Keratinocyte (primary cell): ENCODE data around the gene GTF2IRD1. TPM values are rescaled to one million over a fixed set of nuclear protein-coding genes. Genes with fewer than 3 reads are reported as not detected.
A peak's percentile ranks its signal among the peaks of the same experiment; 100 is the strongest.

ENCODE experiments used
- DNase-seq: peaks from one replicate; pipeline ENCODE4 v3.0.0-alpha.2; 2011; ENCODE audit warnings: low read depth, missing footprints, low spot score
- FAIRE-seq: peaks from 2 replicates; lab custom pipeline; 2011; peaks lifted over from hg19 to GRCh38; lab: Jason Lieb, UNC
- H2AFZ ChIP-seq: 2 replicates; pipeline ENCODE4 v1.6.0; 2012; ENCODE audit warnings: low read length, control low read depth, inconsistent platforms; ENCODE audit not compliant: control insufficient read depth
- H3K27ac ChIP-seq: 2 replicates; pipeline ENCODE4 v1.5.1; 2011; ENCODE audit warnings: low read length; ENCODE audit not compliant: control insufficient read depth, insufficient read depth
- H3K27me3 ChIP-seq: 3 replicates; pipeline ENCODE4 v1.6.0; 2011; ENCODE audit warnings: low read length; ENCODE audit not compliant: control insufficient read depth, insufficient read depth; ENCODE audit errors: extremely low read depth
- H3K36me3 ChIP-seq, 2 experiments: 2 replicates in 1 of 2; 3 replicates in 1 of 2; pipeline ENCODE4 v1.5.1; 2011; ENCODE audit warnings: low read length in 2 of 2, mild to moderate bottlenecking in 1 of 2; ENCODE audit not compliant: control insufficient read depth in 2 of 2, insufficient read depth in 2 of 2; ENCODE audit errors: extremely low read depth in 1 of 2
- H3K4me1 ChIP-seq: 3 replicates; pipeline ENCODE4 v1.5.1; 2011; ENCODE audit warnings: low read length; ENCODE audit not compliant: control insufficient read depth, insufficient read depth; ENCODE audit errors: extremely low read depth
- H3K4me2 ChIP-seq: 3 replicates; pipeline ENCODE4 v1.6.0; 2011; ENCODE audit warnings: low read depth, low read length; ENCODE audit not compliant: control insufficient read depth, insufficient read depth; ENCODE audit errors: extremely low read depth
- H3K4me3 ChIP-seq, 3 experiments: fragments of 200-600 bp in 1 of 3; sonication (generic) in 1 of 3; 2 replicates in 2 of 3; 3 replicates in 1 of 3; pipeline ENCODE4 v1.5.1; 2011 to 2016; ENCODE audit warnings: low read length in 3 of 3, mild to moderate bottlenecking in 3 of 3, control low read depth in 2 of 3, inconsistent platforms in 1 of 3, low read depth in 1 of 3, mixed read lengths in 1 of 3, mixed run types in 1 of 3, moderate library complexity in 1 of 3; ENCODE audit not compliant: control insufficient read depth in 2 of 3, insufficient read depth in 2 of 3; ENCODE audit errors: extremely low read depth in 1 of 3
- H3K79me2 ChIP-seq: 2 replicates; pipeline ENCODE4 v1.6.0; 2012; ENCODE audit warnings: low read length; ENCODE audit not compliant: control insufficient read depth, insufficient read depth
- H3K9ac ChIP-seq: 3 replicates; pipeline ENCODE4 v1.6.0; 2011; ENCODE audit warnings: low read length; ENCODE audit not compliant: control insufficient read depth, insufficient read depth; ENCODE audit errors: extremely low read depth
- H3K9me1 ChIP-seq: 3 replicates; pipeline ENCODE4 v1.6.0; 2011; ENCODE audit warnings: low read length; ENCODE audit not compliant: control insufficient read depth, insufficient read depth; ENCODE audit errors: extremely low read depth
- H3K9me3 ChIP-seq: 2 replicates; pipeline ENCODE4 v1.5.1; 2012; ENCODE audit warnings: low read depth, low read length; ENCODE audit not compliant: control insufficient read depth
- H4K20me1 ChIP-seq: 3 replicates; pipeline ENCODE4 v1.6.0; 2011; ENCODE audit warnings: low read length; ENCODE audit not compliant: control insufficient read depth, insufficient read depth; ENCODE audit errors: extremely low read depth
- CTCF ChIP-seq, 3 experiments: IDR thresholded peaks in 1 of 3; conservative IDR thresholded peaks in 1 of 3; optimal IDR thresholded peaks in 1 of 3; 2 replicates in 2 of 3; 3 replicates in 1 of 3; pipeline versions ENCODE3 to v1.5.1; 2011; ENCODE audit warnings: low read length in 3 of 3, mild to moderate bottlenecking in 3 of 3, moderate library complexity in 2 of 3, control low read depth in 1 of 3, inconsistent platforms in 1 of 3; ENCODE audit not compliant: insufficient read depth in 2 of 3; ENCODE audit errors: extremely low read depth in 1 of 3
- EZH2 ChIP-seq: IDR thresholded peaks from one replicate; pipeline ENCODE4 v1.6.1; 2012; ENCODE audit warnings: inconsistent platforms, mild to moderate bottlenecking, low read length, moderate library complexity
- dilution Hi-C: fragments of 300-500 bp; cut with MboI; formaldehyde crosslinking; loops from one replicate; pipeline ENCODE4 v1.7.0; 2020; ENCODE audit warnings: low sequenced_read_pairs; ENCODE audit not compliant: extremely low pct_ligation_motif_present
- polyA plus RNA-seq, 5 experiments: library from polyadenylated mRNA; depleted of rRNA in 3 of 5; stranded (reverse) in 3 of 5; stranded (forward) in 1 of 5; unstranded in 1 of 5; fragments of >200 nt; gene quantifications; 1 replicate in 1 of 5; 2 replicates in 3 of 5; 3 replicates in 1 of 5; pipeline versions ENCODE4 v1.2.1 to v1.2.3, GENCODE V29; 2011 to 2012; ENCODE audit warnings: missing spikeins in 2 of 5, low read depth in 1 of 5, low replicate concordance in 1 of 5

GTF2IRD1 gene
- polyA plus RNA-seq, 1 donor (not counting 4 experiments of a cell fraction or from before 2014, with no cell fraction given), result 19.4 TPM

GRCh38 chr7:74449144-74449543 is 4.6 kb upstream of the GTF2IRD1 start:
- Histone ChIP-seq H2AFZ (no peak overlapping the region), H4K20me1 (no peaks in the 10 kb centered on the region), H3K79me2 (no peaks in the 10 kb centered on the region), H3K9me3 (no peaks in the 10 kb centered on the region), H3K27me3 (no peaks in the 10 kb centered on the region), H3K9ac (no peak overlapping the region), H3K4me1 (peaks cover 13% of the 10 kb centered on the region), H3K4me3 (no peak overlapping the region), H3K27ac (no peak overlapping the region), H3K4me2 (no peak overlapping the region), H3K9me1 (no peaks in the 10 kb centered on the region), H3K36me3 (no peaks in the 10 kb centered on the region)
- DNase-seq (no peak), FAIRE-seq (no peak)
- TF ChIP-seq CTCF (optimal IDR thresholded peaks at IDR 0.05 in 1 of 3, IDR thresholded peaks at IDR 0.05 in 1 of 3, conservative IDR thresholded peaks at IDR 0.05 in 1 of 3; ENCODE audit: extremely low read depth in 1 of 3, insufficient read depth in 2 of 3, low read length in 3 of 3) (no peak), EZH2 (no peak)
- dilution Hi-C loops, result no loop called here

- peaks cover 5% of the 10 kb centered on the region for H3K79me2 ChIP-seq
- no peaks in the 10 kb centered on the region for H4K20me1 ChIP-seq
- dilution Hi-C loops, result no loop called here
- H3K27ac ChIP-seq, result no peak overlapping the region
- H3K4me2 ChIP-seq, result no peak overlapping the region
- DNase-seq (no peak), FAIRE-seq (no peak)
- H3K36me3 ChIP-seq, result no peaks in the 10 kb centered on the region
- TF ChIP-seq CTCF (optimal IDR thresholded peaks at IDR 0.05 in 1 of 3, IDR thresholded peaks at IDR 0.05 in 1 of 3, conservative IDR thresholded peaks at IDR 0.05 in 1 of 3; ENCODE audit: extremely low read depth in 1 of 3, insufficient read depth in 2 of 3, low read length in 3 of 3), result peak; percentile 83 to 88 (median 87)
- no peak for TF ChIP-seq EZH2
- H3K9me3 ChIP-seq, result no peaks in the 10 kb centered on the region
- no peaks in the 10 kb centered on the region for H3K9me1 ChIP-seq
- H3K27me3 ChIP-seq, result no peaks in the 10 kb centered on the region
- peaks cover 19% of the 10 kb centered on the region for H3K4me1 ChIP-seq
- no peak overlapping the region for H2AFZ ChIP-seq
- no peak overlapping the region for H3K4me3 ChIP-seq
- H3K9ac ChIP-seq, result no peak overlapping the region
These were observed 3.8 kb upstream of the GTF2IRD1 start for GRCh38 chr7:74449809-74450397.
